ENCODE data around the gene B3GALT4. TPM values are rescaled to one million over a fixed set of nuclear protein-coding genes. Genes with fewer than 3 reads are reported as not detected.

Gene B3GALT4
- total and polyA plus RNA-seq, 2 of the 13 experiments (the other 11 are each of a cell fraction or from before 2014, with no cell fraction given), result 0.04 to 0.27 TPM

DNA sequence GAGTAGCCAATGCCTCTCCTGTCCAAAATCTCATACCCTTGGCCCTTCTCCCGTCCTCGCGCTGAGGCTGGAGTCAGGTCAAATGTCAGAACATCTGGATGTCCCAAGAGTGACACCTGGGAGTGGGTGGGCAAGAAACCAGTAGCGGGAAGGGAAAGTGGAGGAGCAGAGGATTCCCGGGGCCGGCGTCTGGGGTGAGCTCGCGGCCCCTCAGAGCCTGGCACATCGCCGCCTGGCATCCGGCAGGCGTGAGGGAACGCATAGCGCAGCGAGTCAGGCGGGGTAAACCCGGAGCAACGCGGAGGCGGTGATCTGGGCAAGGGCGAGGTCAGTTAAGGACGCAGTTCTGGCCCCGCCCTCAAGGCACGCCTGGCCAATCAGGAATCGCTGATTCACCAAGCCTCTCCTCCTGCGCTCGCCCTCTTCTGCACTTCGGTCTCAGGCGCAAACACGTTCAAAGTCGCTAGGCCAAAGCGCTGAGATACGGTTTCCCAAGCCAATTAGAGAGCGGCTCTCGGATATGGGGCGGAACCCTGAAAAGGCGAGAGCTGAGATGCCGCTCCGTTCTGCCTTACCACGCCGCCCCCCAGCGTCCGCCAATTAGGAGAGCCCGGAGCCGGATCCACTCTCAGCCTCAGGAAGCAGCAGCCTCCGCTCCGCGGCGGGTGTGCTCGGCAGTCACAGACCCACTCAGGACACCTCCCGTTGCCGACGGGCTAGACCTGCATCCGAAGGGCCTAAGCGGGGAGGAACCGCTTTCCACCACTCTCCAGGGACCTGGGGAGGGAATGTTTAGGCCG lies 27.8 kb upstream of the B3GALT4 start (continued):
- TF ChIP-seq, protein P1, sequence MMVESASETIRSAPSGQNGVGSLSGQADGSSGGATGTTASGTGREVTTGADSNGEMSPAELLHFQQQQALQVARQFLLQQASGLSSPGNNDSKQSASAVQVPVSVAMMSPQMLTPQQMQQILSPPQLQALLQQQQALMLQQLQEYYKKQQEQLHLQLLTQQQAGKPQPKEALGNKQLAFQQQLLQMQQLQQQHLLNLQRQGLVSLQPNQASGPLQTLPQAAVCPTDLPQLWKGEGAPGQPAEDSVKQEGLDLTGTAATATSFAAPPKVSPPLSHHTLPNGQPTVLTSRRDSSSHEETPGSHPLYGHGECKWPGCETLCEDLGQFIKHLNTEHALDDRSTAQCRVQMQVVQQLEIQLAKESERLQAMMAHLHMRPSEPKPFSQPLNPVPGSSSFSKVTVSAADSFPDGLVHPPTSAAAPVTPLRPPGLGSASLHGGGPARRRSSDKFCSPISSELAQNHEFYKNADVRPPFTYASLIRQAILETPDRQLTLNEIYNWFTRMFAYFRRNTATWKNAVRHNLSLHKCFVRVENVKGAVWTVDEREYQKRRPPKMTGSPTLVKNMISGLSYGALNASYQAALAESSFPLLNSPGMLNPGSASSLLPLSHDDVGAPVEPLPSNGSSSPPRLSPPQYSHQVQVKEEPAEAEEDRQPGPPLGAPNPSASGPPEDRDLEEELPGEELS (CRISPR knock-in tag; IDR thresholded peaks at IDR 0.05), result no peak
- TF ChIP-seq GFI1 (CRISPR knock-in tag; IDR thresholded peaks at IDR 0.05; ENCODE audit: borderline replicate concordance), result no peak; the same call in 1 of the 2 replicates
- TF ChIP-seq SATB2 (CRISPR knock-in tag; IDR thresholded peaks at IDR 0.05), result no peak
- peak; percentile 100 for TF ChIP-seq RXRA (CRISPR knock-in tag; IDR thresholded peaks at IDR 0.05)
- peak; percentile 31; the same call in 1 of the 2 replicates for TF ChIP-seq HMG20B (CRISPR knock-in tag; conservative IDR thresholded peaks at IDR 0.05)
- TF ChIP-seq, protein P2, sequence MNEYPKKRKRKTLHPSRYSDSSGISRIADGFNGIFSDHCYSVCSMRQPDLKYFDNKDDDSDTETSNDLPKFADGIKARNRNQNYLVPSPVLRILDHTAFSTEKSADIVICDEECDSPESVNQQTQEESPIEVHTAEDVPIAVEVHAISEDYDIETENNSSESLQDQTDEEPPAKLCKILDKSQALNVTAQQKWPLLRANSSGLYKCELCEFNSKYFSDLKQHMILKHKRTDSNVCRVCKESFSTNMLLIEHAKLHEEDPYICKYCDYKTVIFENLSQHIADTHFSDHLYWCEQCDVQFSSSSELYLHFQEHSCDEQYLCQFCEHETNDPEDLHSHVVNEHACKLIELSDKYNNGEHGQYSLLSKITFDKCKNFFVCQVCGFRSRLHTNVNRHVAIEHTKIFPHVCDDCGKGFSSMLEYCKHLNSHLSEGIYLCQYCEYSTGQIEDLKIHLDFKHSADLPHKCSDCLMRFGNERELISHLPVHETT (CRISPR knock-in tag; conservative IDR thresholded peaks at IDR 0.05), result no peak
- TF ChIP-seq AKAP8 (CRISPR knock-in tag; IDR thresholded peaks at IDR 0.05), result no peak; the same call in none of the 2 replicates
- TF ChIP-seq, protein P3, sequence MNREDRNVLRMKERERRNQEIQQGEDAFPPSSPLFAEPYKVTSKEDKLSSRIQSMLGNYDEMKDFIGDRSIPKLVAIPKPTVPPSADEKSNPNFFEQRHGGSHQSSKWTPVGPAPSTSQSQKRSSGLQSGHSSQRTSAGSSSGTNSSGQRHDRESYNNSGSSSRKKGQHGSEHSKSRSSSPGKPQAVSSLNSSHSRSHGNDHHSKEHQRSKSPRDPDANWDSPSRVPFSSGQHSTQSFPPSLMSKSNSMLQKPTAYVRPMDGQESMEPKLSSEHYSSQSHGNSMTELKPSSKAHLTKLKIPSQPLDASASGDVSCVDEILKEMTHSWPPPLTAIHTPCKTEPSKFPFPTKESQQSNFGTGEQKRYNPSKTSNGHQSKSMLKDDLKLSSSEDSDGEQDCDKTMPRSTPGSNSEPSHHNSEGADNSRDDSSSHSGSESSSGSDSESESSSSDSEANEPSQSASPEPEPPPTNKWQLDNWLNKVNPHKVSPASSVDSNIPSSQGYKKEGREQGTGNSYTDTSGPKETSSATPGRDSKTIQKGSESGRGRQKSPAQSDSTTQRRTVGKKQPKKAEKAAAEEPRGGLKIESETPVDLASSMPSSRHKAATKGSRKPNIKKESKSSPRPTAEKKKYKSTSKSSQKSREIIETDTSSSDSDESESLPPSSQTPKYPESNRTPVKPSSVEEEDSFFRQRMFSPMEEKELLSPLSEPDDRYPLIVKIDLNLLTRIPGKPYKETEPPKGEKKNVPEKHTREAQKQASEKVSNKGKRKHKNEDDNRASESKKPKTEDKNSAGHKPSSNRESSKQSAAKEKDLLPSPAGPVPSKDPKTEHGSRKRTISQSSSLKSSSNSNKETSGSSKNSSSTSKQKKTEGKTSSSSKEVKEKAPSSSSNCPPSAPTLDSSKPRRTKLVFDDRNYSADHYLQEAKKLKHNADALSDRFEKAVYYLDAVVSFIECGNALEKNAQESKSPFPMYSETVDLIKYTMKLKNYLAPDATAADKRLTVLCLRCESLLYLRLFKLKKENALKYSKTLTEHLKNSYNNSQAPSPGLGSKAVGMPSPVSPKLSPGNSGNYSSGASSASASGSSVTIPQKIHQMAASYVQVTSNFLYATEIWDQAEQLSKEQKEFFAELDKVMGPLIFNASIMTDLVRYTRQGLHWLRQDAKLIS (CRISPR knock-in tag; IDR thresholded peaks at IDR 0.05), result no peak
- 0 out of 2 replicates have a peak, but pooled peaks have one; percentile 11 for TF ChIP-seq NR2F6 (IDR thresholded peaks at IDR 0.05)
- peak; percentile 52 for TF ChIP-seq NR2F6 (CRISPR knock-in tag; IDR thresholded peaks at IDR 0.05)
- TF ChIP-seq ISL2 (CRISPR knock-in tag; IDR thresholded peaks at IDR 0.05), result 0 out of 2 replicates have a peak, but pooled peaks have one; percentile 21
- TF ChIP-seq ZNF501 (CRISPR knock-in tag; IDR thresholded peaks at IDR 0.05), result peak; percentile 93; the same call in 1 of the 2 replicates
- TF ChIP-seq, protein P4, sequence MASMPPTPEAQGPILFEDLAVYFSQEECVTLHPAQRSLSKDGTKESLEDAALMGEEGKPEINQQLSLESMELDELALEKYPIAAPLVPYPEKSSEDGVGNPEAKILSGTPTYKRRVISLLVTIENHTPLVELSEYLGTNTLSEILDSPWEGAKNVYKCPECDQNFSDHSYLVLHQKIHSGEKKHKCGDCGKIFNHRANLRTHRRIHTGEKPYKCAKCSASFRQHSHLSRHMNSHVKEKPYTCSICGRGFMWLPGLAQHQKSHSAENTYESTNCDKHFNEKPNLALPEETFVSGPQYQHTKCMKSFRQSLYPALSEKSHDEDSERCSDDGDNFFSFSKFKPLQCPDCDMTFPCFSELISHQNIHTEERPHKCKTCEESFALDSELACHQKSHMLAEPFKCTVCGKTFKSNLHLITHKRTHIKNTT (CRISPR knock-in tag; IDR thresholded peaks at IDR 0.05), result no peak
- TF ChIP-seq FOXK1 (CRISPR knock-in tag; IDR thresholded peaks at IDR 0.05; ENCODE audit: borderline replicate concordance, low read depth), result no peak
- no peak for TF ChIP-seq U2AF2 (IDR thresholded peaks at IDR 0.05; ENCODE audit: low read depth, low read length)
- TF ChIP-seq ZFP36 (IDR thresholded peaks at IDR 0.05; ENCODE audit: borderline replicate concordance, low read depth, low read length, partially characterized antibody), result no peak
- no peak for TF ChIP-seq NFE2L1 (CRISPR knock-in tag; IDR thresholded peaks at IDR 0.05; ENCODE audit: borderline replicate concordance)
- TF ChIP-seq FOXC1 (CRISPR knock-in tag; IDR thresholded peaks at IDR 0.05; ENCODE audit: borderline replicate concordance), result peak; percentile 15; the same call in 1 of the 2 replicates
- 0 out of 2 replicates have a peak, but pooled peaks have one; percentile 29 for TF ChIP-seq NFKBIZ (CRISPR knock-in tag; IDR thresholded peaks at IDR 0.05)
- TF ChIP-seq ZNF382 (CRISPR knock-in tag; IDR thresholded peaks at IDR 0.05; ENCODE audit: borderline replicate concordance), result no peak
- TF ChIP-seq ZNF3 (CRISPR knock-in tag; IDR thresholded peaks at IDR 0.05), result no peak
- TF ChIP-seq ZNF891 (CRISPR knock-in tag; IDR thresholded peaks at IDR 0.05), result no peak; the same call in 1 of the 2 replicates
